BJ (cell line): ENCODE data around the gene ZDHHC16. TPM values are rescaled to one million over a fixed set of nuclear protein-coding genes. Genes with fewer than 3 reads are reported as not detected.
A peak's percentile ranks its signal among the peaks of the same experiment; 100 is the strongest.

ENCODE experiments used
- CTCF ChIA-PET: fragments of 350-600 bp; formaldehyde crosslinking; extraction: SDS; loops from one replicate; lab custom pipeline; 2021; ENCODE audit warnings: antibody characterized with exemption, inconsistent platforms; lab: Yijun Ruan, JAX
- POLR2A ChIA-PET: fragments of 300-600 bp; sonication (Branson Sonifier 250); formaldehyde crosslinking; extraction: SDS; loops from one replicate; lab custom pipeline; 2021; ENCODE audit warnings: antibody characterized with exemption; lab: Charles Lee
- DNase-seq: peaks from one replicate; pipeline ENCODE4 v3.0.0-alpha.2; 2011; ENCODE audit warnings: low read depth
- H3K27me3 ChIP-seq: 2 replicates; pipeline ENCODE4 v1.6.0; 2011; ENCODE audit warnings: low read length; ENCODE audit not compliant: control insufficient read depth, insufficient read depth
- H3K36me3 ChIP-seq: 2 replicates; pipeline ENCODE4 v1.5.1; 2011; ENCODE audit warnings: low read length; ENCODE audit not compliant: control insufficient read depth, insufficient read depth
- H3K4me3 ChIP-seq: 2 replicates; pipeline ENCODE4 v1.5.1; 2011; ENCODE audit warnings: low read depth, mild to moderate bottlenecking, control low read depth, low read length
- CTCF ChIP-seq: IDR thresholded peaks from 2 replicates; pipeline ENCODE4 v1.5.1; 2011; ENCODE audit warnings: low read depth, mild to moderate bottlenecking, control low read depth, inconsistent platforms, low read length, moderate library complexity; ENCODE audit not compliant: insufficient read depth
- polyA plus RNA-seq: library from polyadenylated mRNA; depleted of rRNA; stranded (reverse); fragments of >200 nt; gene quantifications from 2 replicates; pipeline ENCODE4 v1.2.3, GENCODE V29; 2011

Gene ZDHHC16
- polyA plus RNA-seq, 1 experiment, result 101 TPM

DNA sequence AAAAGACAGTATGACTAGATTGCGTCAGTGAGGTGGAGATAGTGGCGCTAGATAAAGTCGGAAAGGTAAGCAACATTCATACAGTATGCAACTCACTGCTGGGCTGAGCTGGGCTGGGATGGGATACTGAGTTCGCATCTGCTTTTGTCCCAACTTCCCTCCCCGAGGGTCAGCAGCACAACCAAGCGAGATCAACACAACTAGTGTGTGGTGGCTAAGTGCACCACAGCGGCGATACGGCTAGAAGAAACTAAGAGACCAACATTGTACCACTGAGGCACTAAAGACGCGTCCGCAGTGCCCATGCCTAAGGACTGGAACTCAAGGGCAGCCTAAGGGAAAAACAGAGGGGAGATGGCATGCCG is 636 bp upstream of the ZDHHC16 start:
- ChIA-PET POLR2A (no interaction called here), CTCF (interaction anchor here (1.6 kb wide), 1 partner anchor 11 kb away, joined by 4 read pairs; no protein-coding TSS in a partner anchor)

DNA sequence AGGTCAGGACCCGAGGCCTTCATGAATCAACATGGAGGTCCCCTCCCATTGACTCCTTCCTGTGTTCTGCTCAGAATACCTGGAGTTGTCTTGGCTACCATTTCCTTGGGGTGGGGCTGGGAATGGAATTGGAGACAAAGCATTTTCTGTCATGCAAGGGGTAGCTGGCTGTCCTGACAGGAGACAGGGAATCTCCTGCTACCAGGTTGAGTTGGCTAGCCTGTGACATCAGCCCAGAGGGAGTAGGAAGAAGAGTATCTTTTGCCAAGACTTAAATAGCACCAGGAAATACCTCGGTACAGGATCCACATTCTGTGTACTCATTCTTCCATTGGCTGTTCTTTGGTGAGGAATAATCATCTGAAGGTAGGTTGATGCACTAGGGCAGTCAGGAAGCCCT is 4.9 kb downstream of the ZDHHC16 start:
- ChIA-PET CTCF (interaction anchor here (1.0 to 1.3 kb wide), 2 partner anchors 10 to 14 kb away, joined by 3 read pairs; no protein-coding TSS in a partner anchor), POLR2A (no interaction called here)
- no peaks in the 10 kb centered on the region for H3K27me3 ChIP-seq
- H3K36me3 ChIP-seq, result peaks cover 29% of the 10 kb centered on the region
- H3K4me3 ChIP-seq, result no peak overlapping the region
- no peak for TF ChIP-seq CTCF
- DNase-seq, result no peak

More for the DNA sequence above, 636 bp upstream of the ZDHHC16 start:
- Histone ChIP-seq H3K4me3 (peak overlapping the region; percentile 77), H3K36me3 (no peaks in the 10 kb centered on the region; the same call in 1 of the 2 replicates), H3K27me3 (no peaks in the 10 kb centered on the region)
- no peak for TF ChIP-seq CTCF
- DNase-seq, result no peak

DNA sequence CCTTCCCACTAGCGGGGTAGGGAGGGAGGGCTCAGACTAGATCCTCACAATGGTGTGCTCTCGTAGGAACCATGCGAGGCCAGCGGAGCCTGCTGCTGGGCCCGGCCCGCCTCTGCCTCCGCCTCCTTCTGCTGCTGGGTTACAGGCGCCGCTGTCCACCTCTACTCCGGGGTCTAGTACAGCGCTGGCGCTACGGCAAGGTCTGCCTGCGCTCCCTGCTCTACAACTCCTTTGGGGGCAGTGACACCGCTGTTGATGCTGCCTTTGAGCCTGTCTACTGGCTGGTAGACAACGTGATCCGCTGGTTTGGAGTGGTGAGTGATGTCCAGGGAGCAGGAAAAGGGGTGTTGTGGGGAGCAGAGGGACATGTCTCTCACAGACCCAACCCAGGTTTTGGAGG is 5.6 kb downstream of the ZDHHC16 start:
- DNase-seq, result no peak
- Histone ChIP-seq H3K27me3 (no peaks in the 10 kb centered on the region), H3K36me3 (peaks cover 30% of the 10 kb centered on the region), H3K4me3 (no peak overlapping the region)
- POLR2A ChIA-PET, result no interaction called here
- CTCF ChIA-PET, result interaction anchor here (0.7 kb wide), 1 partner anchor 102 kb away, joined by 4 read pairs; no protein-coding TSS in a partner anchor
- TF ChIP-seq CTCF, result no peak

DNA sequence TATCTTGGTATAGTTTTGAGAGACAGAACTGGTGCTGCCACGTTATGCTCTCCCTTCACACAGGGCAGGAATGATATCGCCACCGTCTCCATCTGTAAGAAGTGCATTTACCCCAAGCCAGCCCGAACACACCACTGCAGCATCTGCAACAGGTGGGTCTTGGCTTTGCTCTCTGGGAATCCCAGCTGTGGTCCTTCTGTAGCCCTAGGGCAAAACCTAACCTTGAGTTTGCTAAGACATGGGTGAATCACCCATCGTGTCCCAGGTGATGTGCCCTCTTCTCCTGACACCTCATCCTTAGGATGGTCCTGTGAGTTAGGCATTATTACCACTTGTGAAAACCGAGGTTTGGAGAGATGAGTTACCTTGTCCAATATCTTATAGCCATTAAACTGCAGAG is 6.4 kb downstream of the ZDHHC16 start:
- POLR2A ChIA-PET, result no interaction called here
- CTCF ChIA-PET, result interaction anchor here (0.7 kb wide), 1 partner anchor 101 kb away, joined by 4 read pairs; no protein-coding TSS in a partner anchor
- Histone ChIP-seq H3K4me3 (no peak overlapping the region), H3K36me3 (peaks cover 37% of the 10 kb centered on the region), H3K27me3 (no peaks in the 10 kb centered on the region)
- no peak for TF ChIP-seq CTCF
- no peak for DNase-seq

DNA sequence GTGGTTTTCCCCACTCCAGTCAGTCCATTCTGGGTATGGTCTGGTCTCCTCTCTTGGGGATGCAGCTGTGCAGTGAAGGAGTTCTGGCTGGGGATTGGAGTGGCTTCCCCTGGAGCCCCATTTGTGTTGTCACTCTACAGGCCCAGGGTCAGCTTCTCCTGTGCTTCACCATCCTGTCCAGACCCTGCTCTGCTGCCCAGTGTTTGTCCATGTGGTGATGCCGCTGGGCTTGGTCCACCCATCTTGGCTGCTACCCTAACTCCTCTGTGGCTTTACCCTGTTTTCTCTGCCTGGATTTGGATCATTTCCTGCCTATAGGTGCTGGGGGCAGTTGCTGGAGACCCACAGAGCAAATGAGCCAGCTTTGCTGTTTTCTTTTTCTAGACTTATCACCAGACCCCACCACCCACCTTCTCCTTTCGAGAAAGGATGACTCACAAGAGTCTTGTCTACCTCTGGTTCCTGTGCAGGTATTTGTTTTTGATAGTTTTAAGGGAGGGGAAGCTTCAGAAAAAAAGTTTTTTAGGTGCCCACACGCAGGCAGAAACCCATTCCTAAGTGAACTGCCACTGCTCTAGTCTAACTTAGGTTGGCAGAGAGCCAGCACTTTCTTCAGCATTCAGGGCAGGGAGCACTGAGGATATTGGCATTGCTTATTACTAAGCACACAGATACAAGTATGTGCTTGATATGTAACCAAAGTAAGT is 8.5 kb downstream of the ZDHHC16 start:
- DNase-seq, result no peak
- ChIA-PET POLR2A (no interaction called here), CTCF (interaction anchor here (0.7 to 2.1 kb wide), 4 partner anchors 10 to 99 kb away, joined by 3 to 10 read pairs (median 5); no protein-coding TSS in a partner anchor)
- Histone ChIP-seq H3K36me3 (peaks cover 49% of the 10 kb centered on the region), H3K27me3 (no peaks in the 10 kb centered on the region), H3K4me3 (no peak overlapping the region)
- TF ChIP-seq CTCF, result no peak
